GM19023 (cell line): ENCODE results near the gene CAMTA1.
"Not testable (repeated sequence)": the region's sequence is repeated elsewhere in the genome, so short reads cannot be mapped to it uniquely, and the experiment has no call there.

ENCODE experiments used
- ATAC-seq: cut with Tn5 transposase; IDR thresholded peaks from one replicate; pipeline ENCODE4 v1.9.1; 2021; ENCODE audit warnings: mild to moderate bottlenecking, moderate library complexity; ENCODE audit not compliant: unreplicated experiment

The CAMTA1 gene

DNA sequence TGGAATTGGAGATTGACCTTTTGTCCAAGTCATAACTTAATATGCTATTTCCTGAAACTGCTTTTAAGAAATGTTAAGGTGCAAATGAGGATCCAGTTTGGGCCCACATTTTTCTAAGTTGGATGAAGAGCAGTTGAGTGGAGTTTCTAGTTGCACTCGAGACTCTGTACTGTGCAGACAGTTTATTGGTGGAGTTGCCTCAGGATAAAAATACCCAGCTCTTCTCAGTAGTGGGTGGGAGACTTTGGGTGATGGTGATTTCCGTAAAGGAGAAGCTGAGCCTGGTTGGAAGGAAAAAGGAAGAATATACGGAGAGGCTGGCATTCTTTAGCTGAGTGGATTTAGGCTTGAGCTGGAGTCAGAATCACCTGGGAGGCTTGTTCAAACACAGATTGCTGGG is 49.9 kb downstream of the CAMTA1 start:
- ATAC-seq, result no peak

DNA sequence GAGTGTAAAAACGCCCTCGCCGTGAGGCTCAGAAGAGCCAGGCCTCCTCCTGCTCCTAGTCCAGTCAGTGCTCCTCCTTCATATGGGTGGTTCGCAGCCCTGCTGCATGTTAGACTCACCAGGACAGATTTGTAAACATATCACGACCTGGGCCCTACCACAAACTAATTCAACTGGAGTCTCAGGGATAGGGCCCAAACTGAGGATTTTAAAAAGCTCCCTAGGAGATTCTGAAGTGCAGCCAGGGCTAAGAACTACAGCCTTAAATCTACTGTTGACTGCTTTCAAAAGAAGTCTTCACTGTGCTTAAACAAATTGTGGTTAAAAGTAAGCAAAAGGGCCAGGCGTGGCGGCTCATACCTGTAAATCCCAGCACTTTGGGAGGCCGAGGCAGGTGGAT is 57.0 kb downstream of the CAMTA1 start:
- no peak for ATAC-seq

GRCh38 chr1:6845786-6846185 is 60.5 kb downstream of the CAMTA1 start:
- ATAC-seq, result not testable (repeated sequence)

DNA sequence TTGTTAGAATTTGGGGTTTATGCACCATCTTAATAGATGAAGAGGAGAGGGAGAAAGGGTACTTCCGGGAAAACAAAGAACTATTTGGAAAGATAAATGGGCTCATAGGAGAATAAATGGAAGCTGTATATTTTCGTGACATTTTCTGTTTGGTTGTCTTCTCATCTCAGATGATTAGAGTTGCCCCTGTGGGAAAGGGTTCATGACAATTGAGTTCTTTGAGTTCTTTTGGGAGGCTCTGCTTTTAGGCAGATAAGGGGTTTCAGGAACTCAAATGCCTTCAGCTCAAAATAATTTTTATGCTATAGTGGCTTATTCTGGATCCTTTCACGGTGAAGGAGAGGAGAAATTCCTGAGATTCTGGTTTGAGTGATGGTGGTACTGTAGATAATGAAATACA is 63.6 kb downstream of the CAMTA1 start:
- no peak for ATAC-seq

GRCh38 chr1:6850537-6850936 is 65.3 kb downstream of the CAMTA1 start:
- ATAC-seq, result no peak

GRCh38 chr1:6852136-6852890 is 67.1 kb downstream of the CAMTA1 start:
- no peak for ATAC-seq

DNA sequence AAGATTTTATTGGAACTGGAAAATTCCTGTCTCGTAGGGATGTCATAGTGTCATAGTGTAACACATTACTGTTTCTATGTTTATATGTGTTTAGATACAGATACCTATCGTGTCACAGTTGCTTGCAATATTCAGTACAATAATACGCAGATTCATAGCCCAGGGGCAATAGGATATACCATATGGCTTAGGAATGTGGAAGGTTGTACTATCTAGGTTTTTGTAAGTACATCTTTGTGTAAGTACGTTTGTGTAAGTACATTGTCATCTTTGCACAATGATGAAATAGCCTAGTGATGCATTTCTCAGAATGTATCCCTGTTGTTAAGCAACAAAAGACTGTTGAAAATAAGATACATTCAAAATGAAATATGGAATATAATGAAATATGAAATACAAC is 68.9 kb downstream of the CAMTA1 start:
- ATAC-seq, result no peak

DNA sequence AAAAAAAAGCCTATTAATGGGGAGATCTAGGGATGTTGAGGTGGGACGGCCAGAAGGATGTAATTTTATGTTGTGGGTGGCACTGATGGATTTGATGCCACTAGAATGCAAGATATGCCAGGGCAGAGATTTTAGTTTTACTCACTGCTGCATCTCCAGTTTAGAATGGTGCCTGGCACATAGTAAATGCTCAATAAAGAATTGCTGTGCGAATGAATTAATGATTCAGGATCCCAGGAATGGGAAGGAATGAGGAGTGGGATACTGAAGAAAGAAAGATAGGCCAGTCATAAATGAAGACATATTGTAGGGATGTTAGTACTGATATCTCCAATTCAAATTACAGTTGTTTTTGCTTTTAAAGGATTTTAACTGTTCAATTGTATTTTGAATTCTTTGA is 72.6 kb downstream of the CAMTA1 start:
- no peak for ATAC-seq

DNA sequence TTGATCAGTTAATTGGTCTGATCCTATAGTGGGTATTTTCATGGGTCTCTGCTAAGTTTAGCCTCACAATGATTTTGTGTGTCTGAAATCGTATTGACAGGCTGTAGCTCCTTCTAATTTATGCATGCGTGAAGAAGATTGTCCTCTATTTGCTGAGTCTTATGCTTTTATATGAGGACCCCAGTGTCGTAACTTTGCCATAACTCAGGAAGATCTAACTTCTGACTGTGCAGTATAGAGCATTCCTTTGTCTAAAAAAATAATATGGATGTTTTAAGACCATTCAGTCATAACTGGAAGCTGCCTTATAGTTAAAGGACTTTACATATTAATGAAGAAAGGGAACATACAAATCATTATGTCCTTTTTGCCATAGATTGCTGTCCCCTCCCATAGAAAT is 73.3 kb downstream of the CAMTA1 start:
- no peak for ATAC-seq

DNA sequence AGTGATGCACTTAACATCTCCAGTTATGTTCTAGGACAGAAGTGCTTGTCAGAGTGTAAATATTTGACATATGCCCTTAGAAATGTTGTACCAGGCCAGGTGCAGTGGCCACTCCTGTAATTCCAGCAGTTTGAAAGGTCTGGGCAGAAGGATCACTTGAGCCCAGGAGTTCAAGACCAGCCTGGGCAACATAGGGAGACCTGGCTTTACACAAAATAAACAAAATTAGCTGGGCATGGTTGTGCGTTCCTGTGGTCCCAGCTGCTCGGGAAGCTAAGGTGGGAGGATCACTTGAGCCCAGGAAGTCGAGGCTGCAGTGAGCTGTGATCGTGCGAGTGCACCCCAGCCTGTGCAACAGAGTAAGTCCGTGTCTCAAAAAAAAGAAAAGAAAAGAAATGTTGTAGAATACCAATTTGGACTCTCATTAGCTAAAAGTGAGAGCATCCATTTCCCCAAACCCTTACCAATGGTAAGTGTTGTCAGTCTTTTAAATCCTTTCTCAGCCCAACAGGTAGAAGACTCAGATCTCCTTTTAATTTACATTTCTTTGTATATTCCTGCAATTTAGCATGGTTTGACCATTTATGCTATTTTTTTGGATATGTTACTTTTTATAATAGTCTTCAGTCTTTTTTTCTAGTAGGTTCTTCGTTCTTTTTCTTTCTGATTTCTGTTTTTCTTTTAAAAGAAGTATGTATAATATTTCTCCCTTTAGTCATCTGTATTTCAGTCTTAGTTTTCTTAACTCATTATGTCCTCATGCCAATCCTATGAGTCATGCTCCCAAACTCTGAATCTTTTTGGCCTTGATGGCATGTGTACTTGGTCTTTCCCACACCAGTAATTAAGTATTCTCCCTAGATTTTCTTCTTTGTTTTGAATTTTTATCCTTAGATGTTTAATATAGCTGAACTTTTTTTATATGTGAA is 74.4 kb downstream of the CAMTA1 start:
- ATAC-seq, result no peak

GRCh38 chr1:6860401-6860800 is 75.1 kb downstream of the CAMTA1 start:
- no peak for ATAC-seq

- ATAC-seq, result no peak
These were observed 75.9 kb downstream of the CAMTA1 start for GRCh38 chr1:6861075-6861724.

- no peak for ATAC-seq
These were observed 77.7 kb downstream of the CAMTA1 start for GRCh38 chr1:6862906-6863305.

DNA sequence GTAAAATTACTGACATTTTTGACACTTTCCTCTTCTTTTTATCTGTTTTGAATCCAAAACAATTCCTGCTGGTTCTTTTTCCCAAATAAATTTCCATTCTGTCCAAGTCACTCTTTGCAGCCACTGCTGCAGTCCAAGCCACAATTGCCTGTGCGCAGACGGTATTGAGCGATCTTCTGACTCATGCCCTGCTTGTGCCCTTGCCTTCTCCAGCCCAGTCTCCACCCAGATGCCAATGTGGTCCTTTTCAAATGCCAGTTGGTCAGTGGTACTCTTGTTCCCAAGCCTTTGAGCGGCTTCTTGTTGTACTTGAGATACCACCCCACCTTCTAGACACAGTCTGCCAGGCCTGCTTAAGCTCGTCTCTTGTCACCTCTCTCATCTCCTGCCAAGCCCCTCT is 78.9 kb downstream of the CAMTA1 start:
- ATAC-seq, result no peak

GRCh38 chr1:6866825-6867224 is 81.6 kb downstream of the CAMTA1 start:
- ATAC-seq, result no peak

DNA sequence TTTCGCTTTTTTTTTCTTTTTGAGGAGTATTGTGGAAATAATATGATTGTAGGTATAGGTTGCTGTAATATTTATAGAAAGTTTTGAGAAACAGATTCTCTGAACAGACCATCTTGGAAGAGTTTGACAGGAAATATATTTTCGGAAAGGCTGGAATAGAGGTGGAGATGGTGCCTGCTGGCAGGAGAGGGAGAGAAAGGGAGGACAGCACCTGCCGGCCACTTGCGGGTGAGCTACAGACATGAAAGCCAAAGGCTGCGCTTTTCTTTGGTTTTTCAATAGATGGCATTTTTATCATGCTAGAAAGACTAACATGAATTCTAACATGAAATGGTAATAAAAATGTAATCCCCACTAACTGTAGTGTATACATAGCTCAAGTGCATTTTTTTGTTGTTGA is 82.1 kb downstream of the CAMTA1 start:
- ATAC-seq, result no peak

DNA sequence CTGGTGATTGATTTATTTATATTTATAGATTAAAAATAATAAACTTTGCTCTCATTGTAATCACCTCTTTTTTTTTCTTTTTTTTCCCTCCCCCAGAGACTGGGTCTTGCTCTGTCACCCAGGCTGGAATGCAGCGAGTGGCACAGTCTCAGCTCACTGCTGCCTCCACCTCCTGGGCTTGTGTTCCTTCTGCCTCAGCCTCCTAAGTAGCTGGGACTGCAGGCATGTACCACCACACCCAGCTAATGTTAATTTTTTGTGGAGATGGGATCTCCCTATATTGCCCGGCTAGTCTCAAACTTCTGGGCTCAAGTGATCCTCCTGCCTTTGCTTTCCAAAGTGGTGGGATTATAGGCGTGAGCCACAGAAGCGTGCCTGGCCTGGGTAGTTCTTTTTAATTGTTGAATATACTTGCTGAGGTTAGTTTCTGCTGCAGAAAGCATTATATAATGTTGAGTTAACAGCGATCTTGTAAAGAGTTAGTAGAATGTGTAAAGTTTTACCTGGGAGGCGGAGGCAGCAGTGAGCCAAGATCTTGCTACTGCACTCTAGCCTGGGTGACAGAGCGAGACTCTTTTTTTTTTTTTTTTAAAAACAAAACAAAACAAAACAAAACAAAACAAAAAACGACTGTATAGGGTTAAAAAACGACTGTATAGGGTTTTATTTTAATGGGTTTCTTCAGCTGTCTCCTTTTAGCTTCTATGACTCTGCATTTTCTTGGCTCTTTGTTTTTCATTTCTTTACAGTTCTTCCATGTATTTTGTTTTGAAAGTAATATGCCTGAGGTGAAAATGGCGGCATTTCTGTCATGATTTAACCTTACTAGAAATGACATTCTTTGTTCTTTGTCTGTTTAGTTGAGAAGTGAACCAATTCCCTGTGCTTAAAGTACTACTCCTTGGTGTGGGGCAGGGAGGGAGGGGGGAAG is 82.7 kb downstream of the CAMTA1 start:
- no peak for ATAC-seq

DNA sequence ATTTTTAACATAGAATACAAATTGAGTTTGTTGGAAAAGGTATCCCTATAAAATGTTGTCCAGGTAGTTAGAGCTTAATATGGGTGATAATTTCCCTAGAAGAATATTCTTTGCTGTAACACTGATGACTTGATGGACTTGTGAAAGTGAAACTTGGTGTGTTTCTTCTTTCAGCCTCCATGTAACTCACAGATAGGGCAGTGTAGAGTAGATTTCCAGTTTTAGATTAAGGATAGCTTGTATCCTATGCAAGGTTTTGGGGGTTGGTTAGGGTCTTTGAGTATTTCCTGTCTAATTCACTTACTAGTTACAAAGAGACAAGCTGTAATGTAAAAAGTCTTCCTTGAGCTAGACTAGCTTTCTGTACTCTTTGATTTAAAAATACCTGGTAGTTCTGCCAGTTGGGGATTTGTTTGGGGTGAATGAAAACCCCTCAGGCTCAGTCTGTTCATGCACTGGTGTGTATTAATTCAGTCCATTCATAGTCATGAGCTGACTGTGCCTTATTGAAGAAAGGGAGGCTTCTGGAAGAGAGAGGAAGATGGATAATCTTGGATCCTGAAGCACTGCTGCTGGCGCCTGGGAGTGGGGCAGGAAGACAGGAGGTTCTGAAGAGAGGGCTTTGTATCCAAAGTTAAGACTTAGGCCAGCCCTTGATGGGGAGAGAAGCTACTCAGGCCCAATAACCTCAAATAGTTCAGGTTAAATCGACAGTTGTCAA is 83.6 kb downstream of the CAMTA1 start:
- no peak for ATAC-seq

DNA sequence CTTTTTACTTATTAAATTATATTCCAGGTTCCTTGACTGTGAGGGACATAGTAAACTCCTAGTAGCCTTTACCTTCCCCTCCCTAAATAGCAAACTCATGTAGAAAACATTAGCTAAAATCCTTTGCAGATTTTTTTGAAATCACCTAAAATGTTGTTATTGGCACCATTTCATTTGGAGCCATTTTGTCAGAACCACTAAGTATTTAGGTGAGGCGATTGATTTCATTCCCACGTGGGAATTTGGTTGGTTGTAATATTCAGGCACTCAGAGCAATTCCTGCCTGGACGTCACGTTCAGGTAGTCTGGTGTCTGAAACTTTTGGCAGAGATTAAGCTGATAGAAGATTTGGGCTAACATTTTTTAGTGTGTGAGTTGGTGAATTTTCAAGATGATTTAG is 84.3 kb downstream of the CAMTA1 start:
- ATAC-seq, result no peak

DNA sequence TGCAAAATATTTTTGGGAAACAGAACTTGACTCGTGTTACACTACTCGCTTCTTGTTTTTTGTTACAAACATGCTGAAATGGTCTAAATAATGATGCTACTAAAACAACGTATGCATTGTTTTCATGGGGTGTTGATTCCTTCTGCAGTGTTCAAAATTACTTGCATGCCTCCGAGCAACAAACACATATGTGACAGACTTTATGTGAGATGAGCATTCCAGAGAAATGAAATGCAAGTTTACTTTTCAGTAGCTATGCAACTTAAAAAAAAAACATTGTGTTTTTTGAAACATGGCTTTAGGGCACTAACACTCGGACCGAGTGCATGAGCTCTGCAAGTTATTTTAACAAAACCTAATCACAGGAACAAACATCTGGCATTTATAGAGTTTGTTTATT is 84.8 kb downstream of the CAMTA1 start:
- ATAC-seq, result no peak
